HG03108 (cell line): Measurements from ENCODE around the gene TRDMT1.

Experiments used
- ATAC-seq: cut with Tn5 transposase; IDR thresholded peaks from one replicate; pipeline ENCODE4 v1.9.1; 2021; ENCODE audit warnings: moderate library complexity; ENCODE audit not compliant: unreplicated experiment

TRDMT1 gene

GRCh38 chr10:17200912-17201793, at the start of gene TRDMT1:
Gene TRDMT1, minus strand, starts transcription at chr10:17201672. Its CDS starts 38 bp downstream, at chr10:17201634.
- ATAC-seq = peak; percentile 93

- no peak for ATAC-seq
Observed at GRCh38 chr10:17250736-17251135, 49.3 kb upstream of the TRDMT1 start.

- ATAC-seq = no peak
Observed at GRCh38 chr10:17249820-17250219, 48.3 kb upstream of the TRDMT1 start.

GRCh38 chr10:17248964-17249363, 47.5 kb upstream of the TRDMT1 start:
- ATAC-seq = no peak

- no peak for ATAC-seq
Observed at GRCh38 chr10:17247210-17247609, 45.7 kb upstream of the TRDMT1 start.

GRCh38 chr10:17244700-17245365, 43.4 kb upstream of the TRDMT1 start:
- no peak for ATAC-seq

- ATAC-seq = no peak
Observed at GRCh38 chr10:17241611-17242333, 40.3 kb upstream of the TRDMT1 start.

GRCh38 chr10:17240616-17241015, 39.1 kb upstream of the TRDMT1 start:
- no peak for ATAC-seq

GRCh38 chr10:17240096-17240495, 38.6 kb upstream of the TRDMT1 start:
- ATAC-seq = no peak

- ATAC-seq = no peak
Observed at GRCh38 chr10:17239345-17240085, 38.0 kb upstream of the TRDMT1 start.

GRCh38 chr10:17238445-17239291, 37.2 kb upstream of the TRDMT1 start:
- no peak for ATAC-seq

- ATAC-seq = no peak
Observed at GRCh38 chr10:17237915-17238444, 36.5 kb upstream of the TRDMT1 start.

- no peak for ATAC-seq
Observed at GRCh38 chr10:17237149-17237527, 35.7 kb upstream of the TRDMT1 start.

- ATAC-seq = no peak
Observed at GRCh38 chr10:17236468-17237148, 35.1 kb upstream of the TRDMT1 start.

GRCh38 chr10:17235136-17235535, 33.7 kb upstream of the TRDMT1 start:
- no peak for ATAC-seq

- ATAC-seq = no peak
Observed at GRCh38 chr10:17234431-17234945, 33.0 kb upstream of the TRDMT1 start.

- no peak for ATAC-seq
Observed at GRCh38 chr10:17233286-17233991, 32.0 kb upstream of the TRDMT1 start.

GRCh38 chr10:17232276-17232960, 30.9 kb upstream of the TRDMT1 start:
- no peak for ATAC-seq
